OCI-LY7 (cell line): ENCODE data around the gene TRIP12. TPM values are rescaled to one million over a fixed set of nuclear protein-coding genes. Genes with fewer than 3 reads are reported as not detected.

Source experiments
- BruUV-seq: library from RNA; stranded (reverse); fragments of 400-500 nt; replicated peaks from 2 replicates; lab custom pipeline; 2021; lab: Mats Ljungman, UMichigan
- CTCF ChIA-PET: fragments of 300-600 bp; sonication (Branson Sonifier 250); formaldehyde crosslinking; loops from one replicate; lab custom pipeline; 2022; ENCODE audit warnings: antibody characterized with exemption; ENCODE audit not compliant: unreplicated experiment; lab: Charles Lee
- POLR2A ChIA-PET: fragments of 300-600 bp; sonication (Branson Sonifier 250); formaldehyde crosslinking; loops from one replicate; lab custom pipeline; 2022; ENCODE audit warnings: antibody characterized with exemption; lab: Charles Lee
- DNase-seq: peaks from one replicate; pipeline ENCODE4 v3.0.0-alpha.2; 2015; ENCODE audit warnings: low spot score
- H2AFZ ChIP-seq: fragments of 200-600 bp; sonication (generic), shearing (Covaris generic); 2 replicates; pipeline ENCODE4 v1.6.1; 2014; ENCODE audit warnings: mild to moderate bottlenecking, antibody characterized with exemption, low read length, moderate library complexity
- H3K27ac ChIP-seq: fragments of 200-600 bp; sonication (generic); 2 replicates; pipeline ENCODE4 v1.5.1; 2014; ENCODE audit warnings: mixed run types, low read depth, mild to moderate bottlenecking, moderate library complexity, low read length, inconsistent platforms; ENCODE audit not compliant: poor library complexity, severe bottlenecking
- H3K36me3 ChIP-seq: fragments of 200-600 bp; sonication (generic); 2 replicates; pipeline ENCODE4 v1.6.1; 2014; ENCODE audit warnings: mild to moderate bottlenecking, antibody characterized with exemption, low read length, moderate library complexity, mixed read lengths; ENCODE audit not compliant: insufficient read depth
- H3K4me1 ChIP-seq: fragments of 200-600 bp; sonication (generic); 2 replicates; pipeline ENCODE4 v1.5.1; 2014; ENCODE audit warnings: mild to moderate bottlenecking, low read length; ENCODE audit not compliant: insufficient read depth, poor library complexity, severe bottlenecking
- H3K4me2 ChIP-seq: fragments of 200-600 bp; sonication (generic); 2 replicates; pipeline ENCODE4 v1.6.1; 2014; ENCODE audit warnings: mild to moderate bottlenecking, low read length
- H3K4me3 ChIP-seq: fragments of 200-600 bp; sonication (generic); 2 replicates; pipeline ENCODE4 v1.5.1; 2014; ENCODE audit warnings: mild to moderate bottlenecking, low read depth, low read length; ENCODE audit not compliant: poor library complexity, severe bottlenecking
- H3K79me2 ChIP-seq: fragments of 200-600 bp; sonication (generic); 2 replicates; pipeline ENCODE4 v1.6.1; 2016; ENCODE audit warnings: low read depth, mild to moderate bottlenecking, low read length, moderate library complexity, mixed read lengths; ENCODE audit not compliant: insufficient read depth
- H3K9me2 ChIP-seq: fragments of 200-600 bp; sonication (generic); 2 replicates; pipeline ENCODE4 v1.6.1; 2016; ENCODE audit warnings: mild to moderate bottlenecking, low read length, mixed read lengths; ENCODE audit not compliant: insufficient read depth
- H3K9me3 ChIP-seq: fragments of 200-600 bp; sonication (generic); 2 replicates; pipeline ENCODE4 v1.6.1; 2014; ENCODE audit warnings: mild to moderate bottlenecking, mixed run types, low read length, mixed read lengths
- H4K20me1 ChIP-seq: fragments of 200-600 bp; sonication (generic); 2 replicates; pipeline ENCODE4 v1.6.1; 2014; ENCODE audit warnings: mild to moderate bottlenecking, antibody characterized with exemption, low read length, moderate library complexity, mixed read lengths; ENCODE audit not compliant: insufficient read depth
- CTCF ChIP-seq: fragments of 200-600 bp; sonication (generic); conservative IDR thresholded peaks from 2 replicates; pipeline ENCODE4 v1.5.1; 2014; ENCODE audit warnings: mild to moderate bottlenecking, antibody characterized with exemption, low read length, moderate library complexity, mixed read lengths
- EZH2phosphoT487 ChIP-seq: fragments of 200-600 bp; sonication (generic); IDR thresholded peaks from 2 replicates; pipeline ENCODE4 v1.6.1; 2018; ENCODE audit warnings: low read depth, borderline replicate concordance, mild to moderate bottlenecking, mixed run types, antibody characterized with exemption, low read length, moderate library complexity, mixed read lengths
- intact Hi-C: fragments of 100-400 bp; cut with micrococcal nuclease; formaldehyde crosslinking; loops from one replicate; pipeline ENCODE4 v1.10.0; 2022; ENCODE audit not compliant: unreplicated experiment
- total RNA-seq, 2 experiments: library from RNA; depleted of rRNA in 1 of 2; stranded (reverse); fragments of >200 nt in 1 of 2; shearing (Covaris generic) in 1 of 2; gene quantifications; 2 replicates each; pipeline ENCODE4 v1.2.3, GENCODE V29; 2014 to 2022

TRIP12 gene
- total RNA-seq, 2 experiments from 2014 or later = 80.0 to 185 TPM

- Histone ChIP-seq H3K4me3 (no peak overlapping the region), H4K20me1 (peaks cover 9% of the 10 kb centered on the region; the same call in 1 of the 2 replicates), H3K27ac (no peak overlapping the region), H2AFZ (no peak overlapping the region), H3K79me2 (peaks cover 16% of the 10 kb centered on the region; the same call in 1 of the 2 replicates), H3K36me3 (peaks cover 13% of the 10 kb centered on the region), H3K4me1 (no peaks in the 10 kb centered on the region), H3K9me3 (no peaks in the 10 kb centered on the region), H3K9me2 (no peaks in the 10 kb centered on the region), H3K4me2 (no peak overlapping the region)
- TF ChIP-seq EZH2phosphoT487 (no peak), CTCF (no peak)
- intact Hi-C loops = no loop called here
- DNase-seq = no peak
- ChIA-PET CTCF (no interaction called here), POLR2A (interaction anchor here (0.7 to 1.0 kb wide), 2 partner anchors 18 to 21 kb away, joined by 3 to 4 read pairs; no protein-coding TSS in a partner anchor)
- BruUV-seq = no TSS peak
Observed at GRCh38 chr2:229849073-229849472, 72.7 kb downstream of the TRIP12 start.

- peaks cover 20% of the 10 kb centered on the region; the same call in 1 of the 2 replicates for H3K36me3 ChIP-seq
- no peak overlapping the region for H2AFZ ChIP-seq
- ChIA-PET POLR2A (interaction anchor here (0.7 to 1.2 kb wide), 4 partner anchors 9 to 20 kb away, joined by 3 to 5 read pairs (median 4); no protein-coding TSS in a partner anchor), CTCF (no interaction called here)
- intact Hi-C loops = no loop called here
- H3K4me1 ChIP-seq = no peaks in the 10 kb centered on the region
- no peaks in the 10 kb centered on the region for H3K9me2 ChIP-seq
- H3K4me3 ChIP-seq = no peak overlapping the region
- peaks cover 6% of the 10 kb centered on the region; the same call in 1 of the 2 replicates for H3K79me2 ChIP-seq
- BruUV-seq = no TSS peak
- H3K27ac ChIP-seq = no peak overlapping the region
- H3K4me2 ChIP-seq = no peak overlapping the region
- TF ChIP-seq EZH2phosphoT487 (no peak), CTCF (no peak)
- DNase-seq = no peak
- peaks cover 9% of the 10 kb centered on the region; the same call in 1 of the 2 replicates for H4K20me1 ChIP-seq
- no peaks in the 10 kb centered on the region for H3K9me3 ChIP-seq
Observed at GRCh38 chr2:229843613-229844012, 78.2 kb downstream of the TRIP12 start.

GRCh38 chr2:229838729-229839128 lies 83.1 kb downstream of the TRIP12 start:
- POLR2A ChIA-PET = interaction anchor here (0.9 to 1.6 kb wide), 3 partner anchors 9 to 45 kb away, joined by 3 to 7 read pairs (median 3); no protein-coding TSS in a partner anchor
- H3K79me2 ChIP-seq = no peaks in the 10 kb centered on the region; the same call in 1 of the 2 replicates

More at GRCh38 chr2:229838729-229839128, 83.1 kb downstream of the TRIP12 start:
- CTCF ChIA-PET = no interaction called here
- BruUV-seq = no TSS peak
- Histone ChIP-seq H3K4me1 (no peaks in the 10 kb centered on the region), H3K27ac (no peak overlapping the region), H3K9me3 (no peaks in the 10 kb centered on the region), H3K4me2 (no peak overlapping the region), H4K20me1 (no peaks in the 10 kb centered on the region), H3K4me3 (no peak overlapping the region), H3K9me2 (no peaks in the 10 kb centered on the region), H3K36me3 (peaks cover 43% of the 10 kb centered on the region), H2AFZ (no peak overlapping the region)
- intact Hi-C loops = no loop called here
- DNase-seq = no peak
- TF ChIP-seq CTCF (no peak), EZH2phosphoT487 (no peak)
